ENCODE measurements around the gene TRIM16. TPM values are rescaled to one million over a fixed set of nuclear protein-coding genes. Genes with fewer than 3 reads are reported as not detected.

The TRIM16 gene
- polyA plus RNA-seq, 1 experiment, result 36.5 TPM

GRCh38 chr17:15660077-15660476 lies 24.0 kb downstream of the TRIM16 start:
- DNase-seq (ENCODE audit: low read depth), result no peak
- Histone ChIP-seq H3K4me3 (ENCODE audit: low read depth, low read length) (no peak overlapping the region), H3K27me3 (ENCODE audit: control insufficient read depth, insufficient read depth, low read length) (no peaks in the 10 kb centered on the region), H3K36me3 (ENCODE audit: control insufficient read depth, insufficient read depth, low read length) (no peaks in the 10 kb centered on the region)
- CTCF ChIA-PET, result no interaction called here
- TF ChIP-seq CTCF (IDR thresholded peaks at IDR 0.05; ENCODE audit: insufficient read depth, low read depth, low read length), result no peak
- POLR2A ChIA-PET, result no interaction called here

GRCh38 chr17:15659663-15660062 lies 24.4 kb downstream of the TRIM16 start:
- no peaks in the 10 kb centered on the region for H3K36me3 ChIP-seq (ENCODE audit: control insufficient read depth, insufficient read depth, low read length)
- CTCF ChIA-PET, result no interaction called here
- POLR2A ChIA-PET, result no interaction called here
- TF ChIP-seq CTCF (IDR thresholded peaks at IDR 0.05; ENCODE audit: insufficient read depth, low read depth, low read length), result no peak
- no peaks in the 10 kb centered on the region for H3K27me3 ChIP-seq (ENCODE audit: control insufficient read depth, insufficient read depth, low read length)
- H3K4me3 ChIP-seq (ENCODE audit: low read depth, low read length), result no peak overlapping the region
- no peak for DNase-seq (ENCODE audit: low read depth)

- Histone ChIP-seq H3K36me3 (ENCODE audit: control insufficient read depth, insufficient read depth, low read length) (no peaks in the 10 kb centered on the region), H3K27me3 (ENCODE audit: control insufficient read depth, insufficient read depth, low read length) (no peaks in the 10 kb centered on the region), H3K4me3 (ENCODE audit: low read depth, low read length) (no peak overlapping the region)
- CTCF ChIA-PET, result no interaction called here
- no peak for DNase-seq (ENCODE audit: low read depth)
- TF ChIP-seq CTCF (IDR thresholded peaks at IDR 0.05; ENCODE audit: insufficient read depth, low read depth, low read length), result no peak
- POLR2A ChIA-PET, result no interaction called here
Observed at GRCh38 chr17:15659236-15659635, 24.9 kb downstream of the TRIM16 start.

- CTCF ChIA-PET, result no interaction called here
- Histone ChIP-seq H3K4me3 (ENCODE audit: low read depth, low read length) (no peak overlapping the region), H3K27me3 (ENCODE audit: control insufficient read depth, insufficient read depth, low read length) (no peaks in the 10 kb centered on the region), H3K36me3 (ENCODE audit: control insufficient read depth, insufficient read depth, low read length) (no peaks in the 10 kb centered on the region)
- no peak for DNase-seq (ENCODE audit: low read depth)
- no peak for TF ChIP-seq CTCF (IDR thresholded peaks at IDR 0.05; ENCODE audit: insufficient read depth, low read depth, low read length)
- POLR2A ChIA-PET, result no interaction called here
Observed at GRCh38 chr17:15658296-15658695, 25.8 kb downstream of the TRIM16 start.

- Histone ChIP-seq H3K4me3 (ENCODE audit: low read depth, low read length) (no peak overlapping the region), H3K36me3 (ENCODE audit: control insufficient read depth, insufficient read depth, low read length) (no peaks in the 10 kb centered on the region), H3K27me3 (ENCODE audit: control insufficient read depth, insufficient read depth, low read length) (no peaks in the 10 kb centered on the region)
- TF ChIP-seq CTCF (IDR thresholded peaks at IDR 0.05; ENCODE audit: insufficient read depth, low read depth, low read length), result no peak
- DNase-seq (ENCODE audit: low read depth), result no peak
- CTCF ChIA-PET, result no interaction called here
- POLR2A ChIA-PET, result no interaction called here
Observed at GRCh38 chr17:15657868-15658267, 26.2 kb downstream of the TRIM16 start.

Data from BJ (cell line).